Endothelial cell (in vitro differentiated cells): ENCODE results near the gene TBC1D14. TPM values are rescaled to one million over a fixed set of nuclear protein-coding genes. Genes with fewer than 3 reads are reported as not detected.
A peak's percentile ranks its signal among the peaks of the same experiment; 100 is the strongest.

Source experiments
- DNase-seq: peaks from one replicate; pipeline ENCODE4 v3.0.0; 2021; ENCODE audit warnings: low spot score
- H3K27ac Mint-ChIP-seq: one replicate; pipeline ENCODE4 v1.8.0; 2021; ENCODE audit warnings: mixed read lengths, inconsistent platforms; ENCODE audit not compliant: unreplicated experiment
- H3K27me3 Mint-ChIP-seq: one replicate; pipeline ENCODE4 v1.8.0; 2021; ENCODE audit warnings: mild to moderate bottlenecking, moderate library complexity, mixed read lengths, inconsistent platforms; ENCODE audit not compliant: unreplicated experiment
- H3K36me3 Mint-ChIP-seq: one replicate; pipeline ENCODE4 v1.8.0; 2021; ENCODE audit warnings: mild to moderate bottlenecking, low read depth, mixed read lengths, inconsistent platforms; ENCODE audit not compliant: unreplicated experiment
- H3K4me1 Mint-ChIP-seq: one replicate; pipeline ENCODE4 v1.8.0; 2021; ENCODE audit warnings: mild to moderate bottlenecking, mixed read lengths, inconsistent platforms; ENCODE audit not compliant: unreplicated experiment
- H3K4me3 Mint-ChIP-seq: one replicate; pipeline ENCODE4 v1.8.0; 2021; ENCODE audit warnings: mild to moderate bottlenecking, mixed read lengths, inconsistent platforms; ENCODE audit not compliant: unreplicated experiment
- H3K9me3 Mint-ChIP-seq: one replicate; pipeline ENCODE4 v1.8.0; 2021; ENCODE audit warnings: mixed read lengths, inconsistent platforms; ENCODE audit not compliant: unreplicated experiment
- total RNA-seq: library from RNA; stranded (reverse); fragmentation: NEBNext Ultra II Directional; extraction: Animal tissue kit (Norgen Biotek cat#: 25700); gene quantifications from one replicate; pipeline ENCODE4 v1.2.1, GENCODE V29; 2021; ENCODE audit not compliant: unreplicated experiment
- TF ChIP-seq, protein P1 (sequence below): fragments of 200-600 bp; sonication (generic); IDR thresholded peaks from one replicate; pipeline ENCODE4 v1.5.0; 2021; ENCODE audit warnings: antibody characterized with exemption; ENCODE audit not compliant: unreplicated experiment

TBC1D14 gene
- total RNA-seq, 1 donor from 2014 or later = 33.0 TPM

DNA sequence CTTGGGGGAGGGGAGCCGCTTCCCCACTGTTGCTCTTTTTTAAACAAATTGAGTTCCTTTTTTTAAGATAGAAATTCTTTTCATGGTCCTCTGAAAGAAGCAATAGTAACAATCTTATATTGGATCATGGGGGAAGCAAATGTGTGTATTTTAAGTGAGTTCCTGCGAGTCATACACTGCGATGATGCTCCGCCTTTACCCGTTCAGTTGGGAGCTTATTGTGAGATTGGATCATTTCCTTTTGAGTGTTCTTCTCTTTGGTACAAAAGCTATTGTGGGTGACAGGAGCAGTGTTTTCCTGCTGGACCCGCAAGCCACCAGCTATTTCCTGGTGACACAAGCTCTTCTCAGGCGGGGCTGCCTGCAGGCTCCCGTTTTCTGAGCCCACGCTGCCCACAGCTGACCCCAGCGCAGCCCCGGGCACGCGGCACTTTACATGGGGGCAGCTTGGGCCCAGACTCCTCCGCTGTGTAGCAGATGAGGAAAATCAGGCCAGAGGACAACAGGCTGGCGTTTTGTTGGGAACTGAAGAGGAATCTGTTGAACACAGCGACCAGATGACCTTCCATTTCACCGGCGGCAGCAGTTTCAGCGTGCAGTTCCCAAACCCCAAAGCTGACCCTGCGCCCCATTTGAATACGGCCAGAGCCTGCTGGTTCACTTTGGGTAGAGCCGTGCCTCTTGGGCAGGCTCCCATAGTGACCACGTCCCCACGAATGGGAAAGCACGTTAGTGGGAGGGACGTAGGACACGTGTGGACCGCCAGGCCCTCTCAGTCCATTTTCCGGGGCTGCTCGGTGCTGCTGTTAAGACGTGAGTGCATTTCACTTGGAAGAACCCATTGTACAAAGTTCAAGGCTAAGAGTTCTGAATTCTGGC, 145.7 kb downstream of the TBC1D14 start:
- Mint-ChIP-seq H3K27ac (peak overlapping the region; percentile 89), H3K36me3 (peaks cover 7% of the 10 kb centered on the region), H3K4me3 (peak overlapping the region; percentile 56), H3K4me1 (peaks cover 24% of the 10 kb centered on the region), H3K27me3 (peaks cover 3% of the 10 kb centered on the region), H3K9me3 (no peaks in the 10 kb centered on the region)
- TF ChIP-seq, protein P1, sequence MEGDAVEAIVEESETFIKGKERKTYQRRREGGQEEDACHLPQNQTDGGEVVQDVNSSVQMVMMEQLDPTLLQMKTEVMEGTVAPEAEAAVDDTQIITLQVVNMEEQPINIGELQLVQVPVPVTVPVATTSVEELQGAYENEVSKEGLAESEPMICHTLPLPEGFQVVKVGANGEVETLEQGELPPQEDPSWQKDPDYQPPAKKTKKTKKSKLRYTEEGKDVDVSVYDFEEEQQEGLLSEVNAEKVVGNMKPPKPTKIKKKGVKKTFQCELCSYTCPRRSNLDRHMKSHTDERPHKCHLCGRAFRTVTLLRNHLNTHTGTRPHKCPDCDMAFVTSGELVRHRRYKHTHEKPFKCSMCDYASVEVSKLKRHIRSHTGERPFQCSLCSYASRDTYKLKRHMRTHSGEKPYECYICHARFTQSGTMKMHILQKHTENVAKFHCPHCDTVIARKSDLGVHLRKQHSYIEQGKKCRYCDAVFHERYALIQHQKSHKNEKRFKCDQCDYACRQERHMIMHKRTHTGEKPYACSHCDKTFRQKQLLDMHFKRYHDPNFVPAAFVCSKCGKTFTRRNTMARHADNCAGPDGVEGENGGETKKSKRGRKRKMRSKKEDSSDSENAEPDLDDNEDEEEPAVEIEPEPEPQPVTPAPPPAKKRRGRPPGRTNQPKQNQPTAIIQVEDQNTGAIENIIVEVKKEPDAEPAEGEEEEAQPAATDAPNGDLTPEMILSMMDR = no peak
- DNase-seq = no peak

DNA sequence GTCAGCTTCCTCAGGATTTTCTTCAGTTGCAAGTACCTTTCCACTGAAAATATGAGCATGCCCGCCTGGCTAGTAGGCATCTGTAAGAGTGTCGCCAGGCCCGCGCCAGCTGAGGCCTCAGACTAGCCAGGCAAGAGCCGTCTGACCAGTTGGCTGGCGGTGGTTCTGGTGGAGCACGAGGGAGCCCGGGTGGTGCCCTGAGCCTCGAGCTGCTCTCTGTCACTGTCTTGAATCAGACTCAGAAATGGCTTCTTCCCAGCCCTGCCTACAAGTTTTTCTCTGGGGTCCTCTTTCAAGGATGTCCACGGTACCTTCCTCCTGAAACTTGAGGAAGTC, 146.3 kb downstream of the TBC1D14 start:
- H3K4me3 Mint-ChIP-seq = no peak overlapping the region
- TF ChIP-seq, protein P1 = no peak
- peak overlapping the region; percentile 89 for H3K27ac Mint-ChIP-seq
- H3K27me3 Mint-ChIP-seq = peaks cover 3% of the 10 kb centered on the region
- H3K4me1 Mint-ChIP-seq = peaks cover 24% of the 10 kb centered on the region
- H3K36me3 Mint-ChIP-seq = peaks cover 12% of the 10 kb centered on the region
- H3K9me3 Mint-ChIP-seq = no peaks in the 10 kb centered on the region
- DNase-seq = no peak

DNA sequence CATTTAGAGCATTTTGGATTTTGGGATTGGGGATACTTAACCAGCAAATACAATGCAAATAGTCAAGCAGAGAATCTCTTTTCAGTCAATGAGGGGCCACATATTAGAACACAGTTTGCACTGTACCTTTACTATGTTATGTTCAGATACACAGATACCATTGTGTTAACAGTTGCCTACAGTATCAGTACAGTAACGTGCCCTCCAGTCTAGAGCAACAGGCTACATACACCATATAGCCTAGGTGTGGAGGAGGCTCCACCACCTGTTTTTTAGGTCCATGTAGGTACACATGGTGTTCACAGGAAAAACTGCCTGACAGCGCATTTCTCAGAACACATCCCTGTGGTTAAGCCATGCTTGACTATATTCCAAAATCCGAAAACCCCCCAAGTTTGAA, 149.2 kb downstream of the TBC1D14 start:
- peaks cover 3% of the 10 kb centered on the region for H3K27me3 Mint-ChIP-seq
- H3K4me1 Mint-ChIP-seq = peaks cover 22% of the 10 kb centered on the region
- H3K36me3 Mint-ChIP-seq = peaks cover 28% of the 10 kb centered on the region
- TF ChIP-seq, protein P1 = no peak
- H3K27ac Mint-ChIP-seq = no peak overlapping the region
- no peaks in the 10 kb centered on the region for H3K9me3 Mint-ChIP-seq
- no peak for DNase-seq
- no peak overlapping the region for H3K4me3 Mint-ChIP-seq

DNA sequence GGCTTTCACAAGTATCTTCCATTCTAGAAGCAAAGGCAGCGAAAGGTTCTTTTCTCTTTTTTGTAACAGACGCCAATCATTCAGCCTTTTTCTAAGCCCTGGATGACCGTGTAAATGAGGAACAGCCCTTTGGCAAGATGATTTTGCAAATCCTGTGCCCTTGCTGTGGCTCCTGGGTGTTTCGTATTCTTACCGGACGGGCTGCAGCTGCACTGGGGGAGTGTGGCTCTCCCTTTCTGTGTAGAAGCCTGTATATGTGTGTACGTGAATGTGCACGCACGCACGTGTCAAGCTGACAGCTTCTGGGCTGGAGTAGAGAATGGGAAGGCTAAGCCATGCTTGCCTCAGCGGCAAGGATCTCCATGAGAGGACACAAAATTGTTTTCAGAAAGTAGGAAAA, 150.0 kb downstream of the TBC1D14 start:
- no peak overlapping the region for H3K4me3 Mint-ChIP-seq
- TF ChIP-seq, protein P1 = no peak
- H3K36me3 Mint-ChIP-seq = peaks cover 23% of the 10 kb centered on the region
- peaks cover 16% of the 10 kb centered on the region for H3K4me1 Mint-ChIP-seq
- no peak overlapping the region for H3K27ac Mint-ChIP-seq
- DNase-seq = no peak
- H3K27me3 Mint-ChIP-seq = peaks cover 3% of the 10 kb centered on the region
- H3K9me3 Mint-ChIP-seq = no peaks in the 10 kb centered on the region
